Heart right ventricle (tissue), 16 donors: ENCODE results near the gene MIPEP. TPM values are rescaled to one million over a fixed set of nuclear protein-coding genes. Genes with fewer than 3 reads are reported as not detected.

ENCODE experiments used
- ATAC-seq, 8 donors: fragments of 200-7000 bp; cut with Tn5 transposase; one replicate each; pipeline ENCODE4 v1.9.1; 2020; ENCODE audit warnings: mild to moderate bottlenecking in 8 of 8, moderate library complexity in 8 of 8, moderate number of reproducible peaks in 1 of 8
- DNase-seq, 2 donors: peaks; one replicate each; pipeline ENCODE4 v3.0.0-alpha.2; 2020
- H3K27ac ChIP-seq, 10 donors: fragments of 200-600 bp; sonication (generic) in 2 of 10; one replicate each; pipeline versions ENCODE4 v1.5.0 to v1.8.0; 2020 to 2022; ENCODE audit warnings: mild to moderate bottlenecking in 3 of 10
- H3K27me3 ChIP-seq, 7 donors: fragments of 200-600 bp; one replicate each; pipeline ENCODE4 v1.8.0; 2021 to 2022; ENCODE audit warnings: mild to moderate bottlenecking in 2 of 7
- H3K36me3 ChIP-seq, 9 donors: fragments of 200-600 bp; sonication (generic) in 1 of 9; one replicate each; pipeline versions ENCODE4 v1.5.0 to v1.8.0; 2020 to 2022; ENCODE audit warnings: mild to moderate bottlenecking in 2 of 9
- H3K4me1 ChIP-seq, 9 donors: fragments of 200-600 bp; sonication (generic) in 1 of 9; one replicate each; pipeline versions ENCODE4 v1.5.0 to v1.8.0; 2020 to 2022; ENCODE audit warnings: mild to moderate bottlenecking in 4 of 9
- H3K4me3 ChIP-seq, 10 donors: fragments of 200-600 bp; sonication (generic) in 2 of 10; one replicate each; pipeline versions ENCODE4 v1.5.0 to v1.8.0; 2020 to 2022; ENCODE audit warnings: mild to moderate bottlenecking in 7 of 10, moderate library complexity in 2 of 10
- H3K9me3 ChIP-seq, 11 donors: fragments of 200-600 bp in 10 of 11; sonication (generic) in 2 of 11; one replicate each; pipeline versions ENCODE4 v1.5.0 to v1.8.0; 2013 to 2022; ENCODE audit warnings: mild to moderate bottlenecking in 2 of 11, control low read depth in 1 of 11, moderate library complexity in 1 of 11
- CTCF ChIP-seq, 9 donors: fragments of 200-600 bp; sonication (generic) in 2 of 9; IDR thresholded peaks; one replicate each; pipeline versions ENCODE4 v1.5.0 to v1.8.0; 2021 to 2022; ENCODE audit warnings: antibody characterized with exemption in 9 of 9, mild to moderate bottlenecking in 5 of 9, moderate library complexity in 1 of 9
- WGBS, 2 donors: extraction: QIAGEN DNeasy Blood & Tissue Kit; methylation state at CpG; one replicate each; pipeline ENCODE4 v1.1.7; 2013; ENCODE audit warnings: inconsistent platforms in 1 of 2; 5-methylcytosine and 5-hydroxymethylcytosine counted together
- intact Hi-C, 10 donors: fragments of 100-400 bp; cut with DNase I; formaldehyde crosslinking; loops; one replicate each; pipeline versions ENCODE4 v1.11.1 to v1.14.2; 2022
- polyA plus RNA-seq, 2 donors: library from polyadenylated mRNA; stranded (reverse); fragments of 200-250 nt; gene quantifications; one replicate each; pipeline ENCODE4 v1.2.3, GENCODE V29; 2013
- total RNA-seq, 10 donors: library from RNA; stranded (reverse); fragmentation: NEBNext Ultra II Directional in 3 of 10; extraction: Animal tissue kit (Norgen Biotek cat#: 25700) in 3 of 10; gene quantifications; one replicate each; pipeline versions ENCODE4 v1.2.1 to v1.2.4, GENCODE V29; 2021 to 2023
- donor health status: Arrhythmogenic right ventricular cardiomyopathy.
- donor health status: ischemic (EF 13 %, LVEDD 7.1; RV severe dilation, severe dysfunction).
- donor health status: healthy with polysubstance abuse.
- donor health status: DM: no; HTN: yes; CAD: no.
- donor health status: DM: no; HTN: no; CAD: no.
- donor health status: ischemic (EF 25% LVEDD 6.9; RV normal size, moderate dysfunction).
- donor health status: ischemic (EF 25% LVEDD 5.7; RV mildly dilated, moderate dysfunction).
- donor health status: healthy.
- donor health status: DM: yes; HTN: yes; CAD: no.
- donor health status: Ischemic cardiomyopathy.
- donor health status: ischemic (EF 35%, LVEDD 5.7; RV mildly dilated, moderate dysfunction).
- donor health status: nonischemic (EF 11% LVEDD 7.7; RV severe dilation, severe dysfunction).
- donor health status: DM: yes; HTN: yes; CAD: no.
- donor health status: PGD.
- donor health status: ischemic (EF 29% LVEDD 5.4; RV normal size, mild dysfunction).
- donor health status: nonischemic (EF 23%, LVEDD 6.1; RV moderate dilation, normal function).

MIPEP gene
- total and polyA plus RNA-seq, 12 donors = 23.4 to 83.4 (median 44.1) TPM

GRCh38 chr13:23866420-23867026 is 22.7 kb downstream of the MIPEP start:
- no peak for TF ChIP-seq CTCF (IDR thresholded peaks at IDR 0.05)
- Histone ChIP-seq H3K27ac (no peak overlapping the region), H3K36me3 (peaks cover 0 to 46% (median 0%) of the 10 kb centered on the region in 9 donors), H3K4me1 (no peaks in the 10 kb centered on the region), H3K4me3 (no peak overlapping the region), H3K9me3 (no peaks in the 10 kb centered on the region), H3K27me3 (no peaks in the 10 kb centered on the region)
- DNase-seq = no peak
- intact Hi-C loops = loop anchor here in 6 of 10 donors (10.0 kb wide), 3 partner anchors 142 to 292 kb away; partner anchors contain the start of gene TNFRSF19 (in 1 of the 6)
- 90 to 94% methylated on average over 9 of the region's 9 CpGs for WGBS, 2 donors
- no peak for ATAC-seq

GRCh38 chr13:23865906-23866305 is 23.3 kb downstream of the MIPEP start:
- Histone ChIP-seq H3K27ac (no peak overlapping the region), H3K27me3 (no peaks in the 10 kb centered on the region), H3K36me3 (peaks cover 0 to 52% (median 0%) of the 10 kb centered on the region in 9 donors), H3K9me3 (no peaks in the 10 kb centered on the region), H3K4me1 (no peaks in the 10 kb centered on the region), H3K4me3 (no peak overlapping the region)
- 94 to 96% methylated on average over 7 of the region's 7 CpGs for WGBS, 2 donors
- DNase-seq = no peak
- intact Hi-C loops = loop anchor here in 6 of 10 donors (10.0 kb wide), 3 partner anchors 141 to 291 kb away; partner anchors contain the start of gene TNFRSF19 (in 1 of the 6)
- no peak for ATAC-seq
- TF ChIP-seq CTCF (IDR thresholded peaks at IDR 0.05) = no peak

GRCh38 chr13:23865026-23865425 is 24.2 kb downstream of the MIPEP start:
- H3K4me3 ChIP-seq = no peak overlapping the region
- DNase-seq (no peak), ATAC-seq (no peak)
- H3K27ac ChIP-seq = no peak overlapping the region
- no peaks in the 10 kb centered on the region for H3K4me1 ChIP-seq
- intact Hi-C loops = loop anchor here in 6 of 10 donors (10.0 kb wide), 3 partner anchors 140 to 290 kb away; partner anchors contain the start of gene TNFRSF19 (in 1 of the 6)
- no peaks in the 10 kb centered on the region for H3K9me3 ChIP-seq
- 78 to 79% methylated on average over 1 of the region's 1 CpG for WGBS, 2 donors
- H3K36me3 ChIP-seq = peaks cover 0 to 59% (median 0%) of the 10 kb centered on the region in 9 donors
- H3K27me3 ChIP-seq = no peaks in the 10 kb centered on the region
- no peak for TF ChIP-seq CTCF (IDR thresholded peaks at IDR 0.05)

GRCh38 chr13:23861310-23861709 is 27.9 kb downstream of the MIPEP start:
- no peaks in the 10 kb centered on the region for H3K27me3 ChIP-seq
- H3K36me3 ChIP-seq = peaks cover 0 to 67% (median 0%) of the 10 kb centered on the region in 9 donors
- intact Hi-C loops = loop anchor here in 6 of 10 donors (10.0 kb wide), 3 partner anchors 137 to 287 kb away; partner anchors contain the start of gene TNFRSF19 (in 1 of the 6)
- DNase-seq (no peak), ATAC-seq (no peak)
- H3K4me1 ChIP-seq = no peaks in the 10 kb centered on the region
- no peak for TF ChIP-seq CTCF (IDR thresholded peaks at IDR 0.05)
- WGBS, 2 donors = 91 to 99% methylated on average over 2 of the region's 2 CpGs
- no peak overlapping the region for H3K4me3 ChIP-seq
- H3K27ac ChIP-seq = no peak overlapping the region
- H3K9me3 ChIP-seq = no peaks in the 10 kb centered on the region
